GM23248 (cell line): ENCODE measurements around the gene LMAN2. TPM values are rescaled to one million over a fixed set of nuclear protein-coding genes. Genes with fewer than 3 reads are reported as not detected.
"Not testable (repeated sequence)": the region's sequence is repeated elsewhere in the genome, so short reads cannot be mapped to it uniquely, and the experiment has no call there.

ENCODE experiments used
- DNase-seq: peaks from one replicate; pipeline ENCODE4 v3.0.0-alpha.2; 2015
- H2AFZ ChIP-seq: fragments of 200-600 bp; sonication (generic); 2 replicates; pipeline ENCODE4 v1.6.1; 2016; ENCODE audit warnings: antibody characterized with exemption
- H3F3A ChIP-seq: fragments of 200-600 bp; sonication (generic); 2 replicates; pipeline ENCODE4 v1.6.1; 2016; ENCODE audit warnings: mild to moderate bottlenecking, antibody characterized with exemption, mixed run types; ENCODE audit not compliant: insufficient read depth
- H3K27ac ChIP-seq: fragments of 200-600 bp; sonication (generic); 2 replicates; pipeline ENCODE4 v1.5.1; 2016; ENCODE audit warnings: mild to moderate bottlenecking
- H3K27me3 ChIP-seq: fragments of 200-600 bp; sonication (generic); replicated peaks from 2 replicates; pipeline ENCODE4 v1.6.1; 2016; ENCODE audit warnings: mild to moderate bottlenecking; ENCODE audit not compliant: insufficient read depth
- H3K36me3 ChIP-seq: fragments of 200-600 bp; sonication (generic); 2 replicates; pipeline ENCODE4 v1.6.1; 2016; ENCODE audit warnings: low read depth, mild to moderate bottlenecking
- H3K4me1 ChIP-seq: fragments of 200-600 bp; sonication (generic); 2 replicates; pipeline ENCODE4 v1.6.1; 2016; ENCODE audit warnings: mild to moderate bottlenecking; ENCODE audit not compliant: insufficient read depth
- H3K4me2 ChIP-seq: fragments of 200-600 bp; sonication (generic); one replicate; pipeline ENCODE4 v1.6.1; 2016; ENCODE audit warnings: mild to moderate bottlenecking; ENCODE audit not compliant: unreplicated experiment
- H3K4me3 ChIP-seq: fragments of 200-600 bp; sonication (generic); 2 replicates; pipeline ENCODE4 v1.5.1; 2016; ENCODE audit warnings: mild to moderate bottlenecking
- H3K79me2 ChIP-seq: fragments of 200-600 bp; sonication (generic); 2 replicates; pipeline ENCODE4 v1.6.1; 2016; ENCODE audit warnings: mild to moderate bottlenecking; ENCODE audit not compliant: insufficient read depth
- H3K9ac ChIP-seq: fragments of 200-600 bp; sonication (generic); 2 replicates; pipeline ENCODE4 v1.6.1; 2016; ENCODE audit warnings: mild to moderate bottlenecking
- H3K9me2 ChIP-seq: fragments of 200-600 bp; sonication (generic); 2 replicates; pipeline ENCODE4 v1.6.1; 2016; ENCODE audit warnings: mixed run types, mild to moderate bottlenecking, moderate library complexity; ENCODE audit not compliant: insufficient read depth
- H3K9me3 ChIP-seq: fragments of 200-600 bp; sonication (generic); one replicate; pipeline ENCODE4 v1.6.1; 2017; ENCODE audit warnings: low read depth
- H4K20me1 ChIP-seq: fragments of 200-600 bp; sonication (generic); 2 replicates; pipeline ENCODE4 v1.6.0; 2016; ENCODE audit not compliant: insufficient read depth
- EZH2 ChIP-seq: fragments of 200-600 bp; sonication (generic); IDR thresholded peaks from 2 replicates; pipeline ENCODE4 v1.6.1; 2018; ENCODE audit warnings: antibody characterized with exemption, mild to moderate bottlenecking; ENCODE audit not compliant: insufficient read depth, poor library complexity, severe bottlenecking
- EZH2phosphoT487 ChIP-seq: fragments of 200-600 bp; sonication (generic); IDR thresholded peaks from 2 replicates; pipeline ENCODE4 v1.6.1; 2018; ENCODE audit warnings: antibody characterized with exemption, moderate library complexity, mild to moderate bottlenecking, low read depth; ENCODE audit not compliant: insufficient read depth
- WGBS, 2 experiments: methylation state at CpG; one replicate each; pipeline ENCODE4 v1.1.6; 2015 to 2017; ENCODE audit warnings: low lambda C conversion rate in 2 of 2, low coverage in 1 of 2; ENCODE audit errors: missing lambda C conversion rate in 2 of 2; 5-methylcytosine and 5-hydroxymethylcytosine counted together
- in situ Hi-C: fragments of 300-500 bp; cut with MboI; formaldehyde crosslinking; loops from 2 replicates; pipeline ENCODE4 v1.15.0; 2020
- polyA plus RNA-seq: library from polyadenylated mRNA; unstranded; fragments of >200 nt; fragmentation: Nextera tagmentation; extraction: Ambion mirVana; gene quantifications from 2 replicates; pipeline ENCODE4 v1.2.1, GENCODE V29; 2016
- total RNA-seq: library from RNA; depleted of rRNA; stranded (reverse); fragments of >200 nt; shearing (Covaris generic); gene quantifications from 2 replicates; pipeline ENCODE4 v1.2.3, GENCODE V29; 2014

Gene LMAN2
- total and polyA plus RNA-seq, 2 experiments from 2014 or later = 303 to 313 TPM

- Histone ChIP-seq H3F3A (peaks cover 6% of the 10 kb centered on the region), H3K9ac (no peak overlapping the region), H3K9me3 (no peaks in the 10 kb centered on the region), H3K27me3 (no peaks in the 10 kb centered on the region), H3K4me3 (no peak overlapping the region), H3K27ac (no peak overlapping the region), H3K4me1 (peaks cover 15% of the 10 kb centered on the region), H3K9me2 (no peaks in the 10 kb centered on the region), H2AFZ (no peak overlapping the region), H3K79me2 (peaks cover 48% of the 10 kb centered on the region), H3K4me2 (no peak overlapping the region), H3K36me3 (no peaks in the 10 kb centered on the region; the same call in 1 of the 2 replicates), H4K20me1 (no peaks in the 10 kb centered on the region)
- TF ChIP-seq EZH2phosphoT487 (no peak), EZH2 (no peak)
- WGBS, 2 experiments = 46 to 55% methylated on average over 10 of the region's 10 CpGs
- in situ Hi-C loops = no loop called here
- peak; percentile 72 for DNase-seq
Observed at GRCh38 chr5:177309351-177310191, 41.9 kb downstream of the LMAN2 start.

- in situ Hi-C loops = no loop called here
- Histone ChIP-seq H3K9me3 (no peaks in the 10 kb centered on the region), H3K9me2 (no peaks in the 10 kb centered on the region), H3F3A (peaks cover 6% of the 10 kb centered on the region), H3K4me3 (no peak overlapping the region), H3K27ac (no peak overlapping the region), H3K9ac (no peak overlapping the region), H4K20me1 (no peaks in the 10 kb centered on the region), H2AFZ (no peak overlapping the region), H3K79me2 (peaks cover 56% of the 10 kb centered on the region), H3K4me1 (peaks cover 15% of the 10 kb centered on the region), H3K27me3 (no peaks in the 10 kb centered on the region), H3K36me3 (no peaks in the 10 kb centered on the region; the same call in 1 of the 2 replicates), H3K4me2 (no peak overlapping the region)
- no peak for DNase-seq
- TF ChIP-seq EZH2phosphoT487 = no peak
- no peak for TF ChIP-seq EZH2
- WGBS, 2 experiments = 83 to 87% methylated on average over 10 to 11 of the region's 11 CpGs
Observed at GRCh38 chr5:177308740-177309139, 42.7 kb downstream of the LMAN2 start.

- H3K4me1 ChIP-seq = peaks cover 15% of the 10 kb centered on the region
- no peaks in the 10 kb centered on the region for H3K9me2 ChIP-seq
- no peak overlapping the region for H3K27ac ChIP-seq
- H3K9me3 ChIP-seq = no peaks in the 10 kb centered on the region
- H3K36me3 ChIP-seq = no peaks in the 10 kb centered on the region; the same call in 1 of the 2 replicates
- no peak overlapping the region for H3K4me3 ChIP-seq
- H3K79me2 ChIP-seq = peaks cover 66% of the 10 kb centered on the region
- no peak overlapping the region for H3K9ac ChIP-seq
- H3K4me2 ChIP-seq = no peak overlapping the region
- no peak for DNase-seq
- no peak for TF ChIP-seq EZH2
- no peak for TF ChIP-seq EZH2phosphoT487
- H3F3A ChIP-seq = peaks cover 6% of the 10 kb centered on the region
- H4K20me1 ChIP-seq = no peaks in the 10 kb centered on the region
- H3K27me3 ChIP-seq = no peaks in the 10 kb centered on the region
- H2AFZ ChIP-seq = no peak overlapping the region
- in situ Hi-C loops = no loop called here
- whole genome bisulfite sequencing, 2 experiments = 87% methylated on average over 34 to 37 of the region's 43 CpGs
Observed at GRCh38 chr5:177307544-177308363, 43.7 kb downstream of the LMAN2 start.

GRCh38 chr5:177306674-177307543 is 44.6 kb downstream of the LMAN2 start:
- H3K4me3 ChIP-seq = no peak overlapping the region
- no peaks in the 10 kb centered on the region for H3K9me3 ChIP-seq
- H3F3A ChIP-seq = peaks cover 6% of the 10 kb centered on the region
- no peak overlapping the region for H3K27ac ChIP-seq
- no peak overlapping the region for H3K9ac ChIP-seq
- H3K36me3 ChIP-seq = no peaks in the 10 kb centered on the region; the same call in 1 of the 2 replicates
- in situ Hi-C loops = no loop called here
- TF ChIP-seq EZH2 (no peak), EZH2phosphoT487 (no peak)
- no peaks in the 10 kb centered on the region for H3K27me3 ChIP-seq
- peaks cover 75% of the 10 kb centered on the region for H3K79me2 ChIP-seq
- 72% methylated on average over 15 of the region's 15 CpGs for WGBS, 2 experiments
- H3K9me2 ChIP-seq = no peaks in the 10 kb centered on the region
- H3K4me2 ChIP-seq = no peak overlapping the region
- H2AFZ ChIP-seq = no peak overlapping the region
- peaks cover 17% of the 10 kb centered on the region for H3K4me1 ChIP-seq
- no peaks in the 10 kb centered on the region for H4K20me1 ChIP-seq
- peak; percentile 19 for DNase-seq

- WGBS, 2 experiments = 80 to 84% methylated on average over 11 of the region's 11 CpGs
- H3K36me3 ChIP-seq, in situ Hi-C loops: not testable (repeated sequence)
Observed at GRCh38 chr5:177306103-177306640, 45.3 kb downstream of the LMAN2 start.

More at GRCh38 chr5:177306103-177306640, 45.3 kb downstream of the LMAN2 start:
- not testable (repeated sequence) for H3K4me3 ChIP-seq, H3K27me3 ChIP-seq, H4K20me1 ChIP-seq, H3K4me2 ChIP-seq, H3K9me3 ChIP-seq, H2AFZ ChIP-seq, H3K27ac ChIP-seq, H3K9me2 ChIP-seq
- Histone ChIP-seq H3K79me2 (peaks cover 81% of the 10 kb centered on the region), H3F3A (peaks cover 11% of the 10 kb centered on the region), H3K4me1 (peaks cover 21% of the 10 kb centered on the region), H3K9ac (0 out of 2 replicates have a peak overlapping the region, but pooled peaks have one; percentile 97)
- peak; percentile 47 for DNase-seq
